Erythroblast (primary cell): ENCODE data around the gene ZBTB7C.

ENCODE experiments used
- GATA1 ChIP-seq: IDR thresholded peaks from 2 replicates; pipeline ENCODE4 v1.6.1; 2011; ENCODE audit warnings: low read depth, mild to moderate bottlenecking, control low read depth, low read length, moderate library complexity
- POLR2A ChIP-seq: IDR thresholded peaks from 2 replicates; pipeline ENCODE4 v1.6.1; 2011; ENCODE audit warnings: mild to moderate bottlenecking, low read length

- TF ChIP-seq POLR2A = no peak
- no peak for TF ChIP-seq GATA1
Observed at GRCh38 chr18:48127606-48128005, 281.6 kb downstream of the ZBTB7C start.
